ENCODE measurements around the gene PIGR. TPM values are rescaled to one million over a fixed set of nuclear protein-coding genes. Genes with fewer than 3 reads are reported as not detected.

PIGR gene
- total RNA-seq, 1 experiment from 2014 or later = not detected

GRCh38 chr1:206902702-206903101 is 43.6 kb downstream of the PIGR start:
- H3T11ph ChIP-seq (ENCODE audit: low read length) = no peak overlapping the region
- no peak overlapping the region for H3K56ac ChIP-seq (ENCODE audit: insufficient read length, low read depth, low read length)
- H2BK5ac ChIP-seq (ENCODE audit: insufficient read length, low read length) = no peak overlapping the region
- H2AFZ ChIP-seq (ENCODE audit: low read length) = no peak overlapping the region
- H3K4me1 Mint-ChIP-seq = peaks cover 3 to 8% of the 10 kb centered on the region in 2 experiments; a peak in 3 of 4 replicates
- no peak overlapping the region for H3K4me3 Mint-ChIP-seq
- no peaks in the 10 kb centered on the region for H3K9me3 Mint-ChIP-seq
- no CpG with 5 or more reads among the region's 1 CpG for WGBS (ENCODE audit: extremely low coverage, insufficient read length, low lambda C conversion rate)
- peaks cover 43% of the 10 kb centered on the region for H3K27me3 Mint-ChIP-seq (ENCODE audit: low read depth)
- no peak for DNase-seq
- no peak overlapping the region for H4K8ac ChIP-seq (replicated peaks; ENCODE audit: insufficient read length, low read depth, low read length)
- H3K4me2 ChIP-seq (ENCODE audit: insufficient read depth, insufficient read length, low read length) = no peak overlapping the region
- no peak overlapping the region for H2BK15ac ChIP-seq (ENCODE audit: low read depth, low read length)
- H3K4ac ChIP-seq (ENCODE audit: low read depth, low read length) = no peak overlapping the region
- H3K27ac Mint-ChIP-seq = no peak overlapping the region
- no peaks in the 10 kb centered on the region for H3K79me1 ChIP-seq (ENCODE audit: insufficient read depth, low read depth, low read length, poor library complexity, severe bottlenecking)
- no peaks in the 10 kb centered on the region for H4K20me1 ChIP-seq (ENCODE audit: control insufficient read depth, insufficient read depth, insufficient read length)
- TF ChIP-seq, protein P1, sequence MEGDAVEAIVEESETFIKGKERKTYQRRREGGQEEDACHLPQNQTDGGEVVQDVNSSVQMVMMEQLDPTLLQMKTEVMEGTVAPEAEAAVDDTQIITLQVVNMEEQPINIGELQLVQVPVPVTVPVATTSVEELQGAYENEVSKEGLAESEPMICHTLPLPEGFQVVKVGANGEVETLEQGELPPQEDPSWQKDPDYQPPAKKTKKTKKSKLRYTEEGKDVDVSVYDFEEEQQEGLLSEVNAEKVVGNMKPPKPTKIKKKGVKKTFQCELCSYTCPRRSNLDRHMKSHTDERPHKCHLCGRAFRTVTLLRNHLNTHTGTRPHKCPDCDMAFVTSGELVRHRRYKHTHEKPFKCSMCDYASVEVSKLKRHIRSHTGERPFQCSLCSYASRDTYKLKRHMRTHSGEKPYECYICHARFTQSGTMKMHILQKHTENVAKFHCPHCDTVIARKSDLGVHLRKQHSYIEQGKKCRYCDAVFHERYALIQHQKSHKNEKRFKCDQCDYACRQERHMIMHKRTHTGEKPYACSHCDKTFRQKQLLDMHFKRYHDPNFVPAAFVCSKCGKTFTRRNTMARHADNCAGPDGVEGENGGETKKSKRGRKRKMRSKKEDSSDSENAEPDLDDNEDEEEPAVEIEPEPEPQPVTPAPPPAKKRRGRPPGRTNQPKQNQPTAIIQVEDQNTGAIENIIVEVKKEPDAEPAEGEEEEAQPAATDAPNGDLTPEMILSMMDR (conservative IDR thresholded peaks at IDR 0.05) = no peak
- H2AK5ac ChIP-seq (ENCODE audit: insufficient read length, low read length) = no peak overlapping the region
- H4K5ac ChIP-seq (ENCODE audit: insufficient read length, low read depth, low read length) = no peak overlapping the region
- H3K9ac ChIP-seq (ENCODE audit: extremely low read depth, insufficient read length, low read length) = no peak overlapping the region
- no peak overlapping the region for H3K18ac ChIP-seq (ENCODE audit: insufficient read length, low read depth, low read length)
- no peak overlapping the region for H3K14ac ChIP-seq (ENCODE audit: insufficient read depth, low read length)
- no peaks in the 10 kb centered on the region for H3K9me3 ChIP-seq (ENCODE audit: control insufficient read depth, low read depth, low read length)
- H3K4me1 ChIP-seq (ENCODE audit: insufficient read depth, low read length) = no peaks in the 10 kb centered on the region
- no peaks in the 10 kb centered on the region for H3K23me2 ChIP-seq (ENCODE audit: insufficient read length, low read depth, low read length, poor library complexity, severe bottlenecking)
- H3K27me3 ChIP-seq (ENCODE audit: insufficient read depth, low read length) = no peaks in the 10 kb centered on the region
- no peak overlapping the region for H4K91ac ChIP-seq (ENCODE audit: insufficient read length, low read depth, low read length)
- H2BK20ac ChIP-seq (ENCODE audit: low read depth, low read length, poor library complexity, severe bottlenecking) = no peak overlapping the region
- H3K27ac ChIP-seq (ENCODE audit: insufficient read length, low read depth, low read length) = no peak overlapping the region
- no peaks in the 10 kb centered on the region for H3K79me2 ChIP-seq (ENCODE audit: insufficient read depth, low read length)
- no peak overlapping the region for H3K23ac ChIP-seq (ENCODE audit: insufficient read length, low read depth, low read length)
- H3K36me3 Mint-ChIP-seq (ENCODE audit: insufficient read depth in 1 of 3, low read depth in 3 of 3) = no peaks in the 10 kb centered on the region; a peak in 1 of 7 replicates
- no peak overlapping the region for H2BK12ac ChIP-seq (ENCODE audit: insufficient read length, low read depth, low read length)
- no peak overlapping the region for H2BK120ac ChIP-seq (ENCODE audit: low read depth, low read length, poor library complexity, severe bottlenecking)

Measured in H9 (cell line).